Upper lobe of left lung (tissue), 6 donors: ENCODE measurements around the gene USP3. TPM values are rescaled to one million over a fixed set of nuclear protein-coding genes. Genes with fewer than 3 reads are reported as not detected.

Experiments used
- ATAC-seq, 2 donors: fragments of 200-7000 bp; cut with Tn5 transposase; one replicate each; pipeline ENCODE4 v1.9.1; 2022; ENCODE audit warnings: mild to moderate bottlenecking in 2 of 2, moderate library complexity in 2 of 2; ENCODE audit not compliant: low FRiP score in 2 of 2
- DNase-seq, 2 donors: peaks; one replicate each; pipeline ENCODE4 v3.0.0-alpha.2; 2019 to 2020
- H3K27ac ChIP-seq, 4 donors: fragments of 200-600 bp; sonication (generic); one replicate each; pipeline ENCODE4 v1.5.1; 2016 to 2019
- H3K27me3 ChIP-seq, 4 donors: fragments of 200-600 bp; sonication (generic); one replicate each; pipeline ENCODE4 v1.5.1; 2017 to 2019
- H3K36me3 ChIP-seq, 4 donors: fragments of 200-600 bp; sonication (generic); one replicate each; pipeline ENCODE4 v1.5.1; 2016 to 2019
- H3K4me1 ChIP-seq, 4 donors: fragments of 200-600 bp; sonication (generic); one replicate each; pipeline ENCODE4 v1.5.1; 2018 to 2019
- H3K4me3 ChIP-seq, 4 donors: fragments of 200-600 bp; sonication (generic); one replicate each; pipeline ENCODE4 v1.5.1; 2017 to 2019; ENCODE audit warnings: mild to moderate bottlenecking in 2 of 4, moderate library complexity in 1 of 4
- H3K9me3 ChIP-seq, 4 donors: fragments of 200-600 bp; sonication (generic); one replicate each; pipeline ENCODE4 v1.5.1; 2018 to 2019
- CTCF ChIP-seq, 6 experiments: fragments of 450-650 bp in 4 of 6; fragments of 200-600 bp in 2 of 6; sonication (generic) in 2 of 6; IDR thresholded peaks; one replicate each; pipeline ENCODE4 v1.5.1; 2016 to 2019; ENCODE audit warnings: antibody characterized with exemption in 6 of 6
- EP300 ChIP-seq, 4 donors: sonication (generic); formaldehyde crosslinking; IDR thresholded peaks; one replicate each; pipeline ENCODE4 v1.5.1; 2017; ENCODE audit warnings: antibody characterized with exemption in 4 of 4, control low read depth in 2 of 4
- POLR2A ChIP-seq, 4 donors: fragments of 450-650 bp; IDR thresholded peaks; one replicate each; pipeline ENCODE4 v1.5.1; 2016 to 2017; ENCODE audit warnings: antibody characterized with exemption in 4 of 4, mild to moderate bottlenecking in 2 of 4
- POLR2AphosphoS5 ChIP-seq, 2 donors: sonication (generic); formaldehyde crosslinking; IDR thresholded peaks; one replicate each; pipeline ENCODE4 v1.5.1; 2017; ENCODE audit warnings: antibody characterized with exemption in 2 of 2
- WGBS, 2 donors: methylation state at CpG; one replicate each; pipeline ENCODE4 v1.1.5; 2017 to 2018; 5-methylcytosine and 5-hydroxymethylcytosine counted together
- total RNA-seq, 6 donors: library from RNA; depleted of rRNA in 4 of 6; stranded (reverse); fragments of >200 nt in 4 of 6; gene quantifications; one replicate each; pipeline versions ENCODE4 v1.1.0 to v1.2.1, GENCODE V29; 2016 to 2021
- donor health status: DM: no; HTN: no; CAD: no; lungs with moderate emphysema.
- donor health status: DM: no; HTN: yes; CAD: no; lungs with severe emphysema.

Gene USP3
- total RNA-seq, 6 donors from 2014 or later = 45.7 to 87.0 (median 63.8) TPM

DNA sequence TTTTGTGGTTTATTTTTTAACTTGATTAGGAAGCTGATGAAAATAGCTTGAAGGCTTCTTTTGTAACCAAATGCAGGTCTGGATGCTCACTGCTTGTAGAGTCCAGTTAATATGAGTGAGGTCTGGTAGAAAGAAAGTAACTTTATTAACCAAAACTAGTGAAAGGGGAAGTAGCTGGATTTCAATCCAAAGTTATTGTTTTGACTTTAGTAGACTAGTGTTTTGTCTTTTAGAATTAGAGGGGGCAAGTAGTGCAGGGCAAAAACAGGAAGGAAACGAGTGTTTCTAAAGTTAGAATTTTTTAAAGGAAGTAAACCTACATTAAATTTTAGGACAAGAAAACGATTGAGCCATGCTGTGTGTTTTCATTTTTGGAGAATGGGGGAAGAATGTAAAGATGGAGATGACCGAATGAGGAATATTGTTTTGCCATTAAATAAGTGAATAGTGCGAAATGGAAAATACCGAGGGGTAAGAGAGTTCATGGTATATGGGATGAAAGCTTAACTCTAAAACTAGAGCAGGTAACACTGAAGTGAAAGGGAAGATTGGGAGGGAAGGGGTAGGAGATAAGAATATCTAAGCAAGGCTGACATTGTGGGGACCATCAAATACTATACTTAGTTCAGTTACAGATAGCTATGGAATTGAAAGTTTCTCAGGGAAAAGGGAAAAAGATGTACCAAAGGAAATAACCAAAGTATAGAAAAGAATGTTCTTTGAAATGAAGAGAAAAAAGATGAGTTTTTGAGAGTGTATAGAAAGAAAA lies 40.0 kb downstream of the USP3 start:
- H3K4me1 ChIP-seq = peaks cover 0 to 18% (median 10%) of the 10 kb centered on the region in 4 donors
- ATAC-seq (peak in 1 of 2 donors; percentile 28), DNase-seq (no peak)
- TF ChIP-seq EP300 (IDR thresholded peaks at IDR 0.05) (no peak), POLR2A (IDR thresholded peaks at IDR 0.05) (no peak), POLR2AphosphoS5 (IDR thresholded peaks at IDR 0.05) (no peak), CTCF (IDR thresholded peaks at IDR 0.05) (no peak)
- H3K36me3 ChIP-seq = peaks cover 0 to 13% (median 0%) of the 10 kb centered on the region in 4 donors
- H3K27me3 ChIP-seq = no peaks in the 10 kb centered on the region
- WGBS, 2 donors = 58 to 67% methylated on average over 5 of the region's 5 CpGs
- H3K27ac ChIP-seq = peak overlapping the region in 1 of 4 donors; percentile 7
- no peaks in the 10 kb centered on the region for H3K9me3 ChIP-seq
- no peak overlapping the region for H3K4me3 ChIP-seq

DNA sequence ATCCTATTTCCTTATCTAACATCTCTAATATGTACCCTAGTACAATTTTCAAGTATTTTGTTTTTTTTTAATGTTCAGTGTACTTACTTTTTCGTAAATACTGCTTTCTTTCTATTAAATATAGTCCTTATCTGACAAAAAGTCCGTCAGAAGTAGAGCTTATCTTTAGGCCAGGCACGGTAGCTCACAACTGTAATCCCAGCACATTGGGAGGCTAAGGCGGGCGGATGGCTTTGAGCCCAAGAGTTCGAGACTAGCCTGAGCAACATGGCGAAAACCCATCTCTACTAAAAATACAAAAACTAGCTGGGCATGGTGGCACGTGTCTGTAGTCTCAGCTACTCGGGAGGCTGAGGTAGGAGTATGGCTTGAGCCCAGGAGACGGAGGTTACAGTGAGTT lies 41.1 kb downstream of the USP3 start:
- TF ChIP-seq POLR2A (IDR thresholded peaks at IDR 0.05) (no peak), EP300 (IDR thresholded peaks at IDR 0.05) (no peak), CTCF (IDR thresholded peaks at IDR 0.05) (no peak), POLR2AphosphoS5 (IDR thresholded peaks at IDR 0.05) (no peak)
- no peaks in the 10 kb centered on the region for H3K27me3 ChIP-seq
- H3K4me3 ChIP-seq = no peak overlapping the region
- 96 to 97% methylated on average over 10 of the region's 10 CpGs for WGBS, 2 donors
- H3K4me1 ChIP-seq = peaks cover 0 to 18% (median 10%) of the 10 kb centered on the region in 4 donors
- no peaks in the 10 kb centered on the region for H3K9me3 ChIP-seq
- ATAC-seq (no peak), DNase-seq (no peak)
- peaks cover 0 to 8% (median 0%) of the 10 kb centered on the region in 4 donors for H3K36me3 ChIP-seq
- no peak overlapping the region for H3K27ac ChIP-seq

GRCh38 chr15:63551400-63551799 lies 47.0 kb downstream of the USP3 start:
- H3K4me1 ChIP-seq = peaks cover 18 to 27% (median 23%) of the 10 kb centered on the region in 4 donors
- H3K4me3 ChIP-seq = no peak overlapping the region
- no peak for TF ChIP-seq POLR2AphosphoS5 (IDR thresholded peaks at IDR 0.05)
- no peak for TF ChIP-seq EP300 (IDR thresholded peaks at IDR 0.05)
- TF ChIP-seq CTCF (IDR thresholded peaks at IDR 0.05) = no peak
- TF ChIP-seq POLR2A (IDR thresholded peaks at IDR 0.05) = no peak
- H3K9me3 ChIP-seq = no peaks in the 10 kb centered on the region
- no peak for ATAC-seq
- H3K27me3 ChIP-seq = no peaks in the 10 kb centered on the region
- no peak for DNase-seq
- H3K27ac ChIP-seq = no peak overlapping the region
- whole genome bisulfite sequencing, 2 donors = 49 to 74% methylated on average over 1 of the region's 1 CpG
- peaks cover 0 to 5% (median 0%) of the 10 kb centered on the region in 4 donors for H3K36me3 ChIP-seq

- 7 to 13% methylated on average over 3 of the region's 3 CpGs for WGBS, 2 donors
- DNase-seq = peak in 1 of 2 donors; percentile 68
- Histone ChIP-seq H3K4me1 (peaks cover 18 to 27% (median 23%) of the 10 kb centered on the region in 4 donors), H3K27me3 (no peaks in the 10 kb centered on the region), H3K9me3 (no peaks in the 10 kb centered on the region), H3K36me3 (peaks cover 3 to 19% (median 6%) of the 10 kb centered on the region in 4 donors), H3K4me3 (peak overlapping the region in 1 of 4 donors; percentile 9), H3K27ac (peak overlapping the region; percentile 69 to 81 (median 72))
- ATAC-seq = peak; percentile 86 to 93
- TF ChIP-seq CTCF (IDR thresholded peaks at IDR 0.05) (no peak), EP300 (IDR thresholded peaks at IDR 0.05) (peak in 1 of 4 donors; percentile 46), POLR2AphosphoS5 (IDR thresholded peaks at IDR 0.05) (no peak)
These were observed 49.0 kb downstream of the USP3 start for GRCh38 chr15:63553388-63553791.
